Measurements from ENCODE around the gene DHODH. TPM values are rescaled to one million over a fixed set of nuclear protein-coding genes. Genes with fewer than 3 reads are reported as not detected.
A peak's percentile ranks its signal among the peaks of the same experiment; 100 is the strongest.

The DHODH gene
- total and polyA plus RNA-seq, 4 donors: 14.4 to 150 (median 79.4) TPM

DNA sequence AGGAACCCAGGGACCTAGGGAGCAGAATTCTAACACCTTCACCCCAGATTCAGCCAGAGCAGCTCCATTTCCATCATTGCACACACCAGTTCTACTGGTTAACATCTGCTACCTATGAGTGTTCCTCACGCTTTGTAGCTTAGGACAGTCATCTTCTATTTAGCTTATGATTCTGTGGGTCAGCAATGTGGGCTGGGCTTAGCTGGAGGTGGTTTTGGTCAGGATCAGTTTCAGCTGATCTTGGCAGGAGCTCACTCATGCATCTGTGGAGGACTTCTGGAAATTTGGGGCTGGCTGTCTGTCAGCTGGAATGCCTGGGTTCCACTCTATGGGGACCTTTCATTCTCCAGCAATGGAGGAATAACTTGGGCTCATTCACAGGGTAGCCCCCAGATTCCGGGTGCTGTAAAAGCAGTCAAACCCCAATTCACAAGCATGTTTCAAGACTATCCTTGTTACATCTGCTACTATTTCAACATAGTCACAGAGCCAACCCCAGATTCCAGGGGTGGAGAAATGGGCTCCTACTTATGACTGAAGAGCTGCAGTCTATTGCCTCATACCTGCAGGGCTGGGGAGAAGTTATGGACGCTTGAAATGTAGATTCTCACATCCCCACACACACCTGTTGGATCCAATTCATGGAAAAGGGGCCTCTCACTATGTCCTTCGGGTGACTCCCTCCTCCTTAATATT is 42.4 kb downstream of the DHODH start:
- Histone ChIP-seq H3K4me3 (ENCODE audit: low read depth in 1 of 3, low read length in 3 of 3) (peak overlapping the region in 1 of 3 donors; percentile 24), H3K27ac (ENCODE audit: low read depth in 1 of 2, low read length in 2 of 2) (peak overlapping the region; percentile 74 to 84)

More for the DNA sequence above, 42.4 kb downstream of the DHODH start:
- no peak for DNase-seq (ENCODE audit: low spot score)
- peaks cover 0 to 2% (median 0%) of the 10 kb centered on the region in 4 donors for H3K9me3 ChIP-seq (ENCODE audit: control insufficient read depth in 4 of 4, low read length in 3 of 4)
- H3K27me3 ChIP-seq (ENCODE audit: control insufficient read depth in 4 of 4, insufficient read depth in 4 of 4, low read length in 3 of 4): no peaks in the 10 kb centered on the region
- 48% methylated on average over 4 of the region's 4 CpGs for WGBS
- TF ChIP-seq RAD21 (IDR thresholded peaks at IDR 0.05) (peak in 1 of 2 donors; percentile 10), YY1 (IDR thresholded peaks at IDR 0.05) (peak; percentile 78), EGR1 (IDR thresholded peaks at IDR 0.05; ENCODE audit: low read depth in 2 of 2) (no peak), HNF4A (conservative IDR thresholded peaks at IDR 0.05) (peak; percentile 34 to 58), TAF1 (conservative IDR thresholded peaks at IDR 0.05) (peak; percentile 22), HNF4G (IDR thresholded peaks at IDR 0.05) (no peak), NR2F2 (IDR thresholded peaks at IDR 0.05) (no peak), JUND (IDR thresholded peaks at IDR 0.05) (peak; percentile 10 to 29), RXRA (IDR thresholded peaks at IDR 0.05) (peak; percentile 14 to 30), FOXA1 (IDR thresholded peaks at IDR 0.05) (no peak), GABPA (IDR thresholded peaks at IDR 0.05 in 1 of 2, conservative IDR thresholded peaks at IDR 0.05 in 1 of 2) (no peak), FOXA2 (IDR thresholded peaks at IDR 0.05) (no peak), SP1 (IDR thresholded peaks at IDR 0.05) (peak; percentile 51)
- TF ChIP-seq, protein P1, sequence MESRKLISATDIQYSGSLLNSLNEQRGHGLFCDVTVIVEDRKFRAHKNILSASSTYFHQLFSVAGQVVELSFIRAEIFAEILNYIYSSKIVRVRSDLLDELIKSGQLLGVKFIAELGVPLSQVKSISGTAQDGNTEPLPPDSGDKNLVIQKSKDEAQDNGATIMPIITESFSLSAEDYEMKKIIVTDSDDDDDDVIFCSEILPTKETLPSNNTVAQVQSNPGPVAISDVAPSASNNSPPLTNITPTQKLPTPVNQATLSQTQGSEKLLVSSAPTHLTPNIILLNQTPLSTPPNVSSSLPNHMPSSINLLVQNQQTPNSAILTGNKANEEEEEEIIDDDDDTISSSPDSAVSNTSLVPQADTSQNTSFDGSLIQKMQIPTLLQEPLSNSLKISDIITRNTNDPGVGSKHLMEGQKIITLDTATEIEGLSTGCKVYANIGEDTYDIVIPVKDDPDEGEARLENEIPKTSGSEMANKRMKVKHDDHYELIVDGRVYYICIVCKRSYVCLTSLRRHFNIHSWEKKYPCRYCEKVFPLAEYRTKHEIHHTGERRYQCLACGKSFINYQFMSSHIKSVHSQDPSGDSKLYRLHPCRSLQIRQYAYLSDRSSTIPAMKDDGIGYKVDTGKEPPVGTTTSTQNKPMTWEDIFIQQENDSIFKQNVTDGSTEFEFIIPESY (IDR thresholded peaks at IDR 0.05): no peak
- TF ChIP-seq, protein P2, sequence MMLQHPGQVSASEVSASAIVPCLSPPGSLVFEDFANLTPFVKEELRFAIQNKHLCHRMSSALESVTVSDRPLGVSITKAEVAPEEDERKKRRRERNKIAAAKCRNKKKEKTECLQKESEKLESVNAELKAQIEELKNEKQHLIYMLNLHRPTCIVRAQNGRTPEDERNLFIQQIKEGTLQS (IDR thresholded peaks at IDR 0.05): peak; percentile 68
- TF ChIP-seq, protein P3, sequence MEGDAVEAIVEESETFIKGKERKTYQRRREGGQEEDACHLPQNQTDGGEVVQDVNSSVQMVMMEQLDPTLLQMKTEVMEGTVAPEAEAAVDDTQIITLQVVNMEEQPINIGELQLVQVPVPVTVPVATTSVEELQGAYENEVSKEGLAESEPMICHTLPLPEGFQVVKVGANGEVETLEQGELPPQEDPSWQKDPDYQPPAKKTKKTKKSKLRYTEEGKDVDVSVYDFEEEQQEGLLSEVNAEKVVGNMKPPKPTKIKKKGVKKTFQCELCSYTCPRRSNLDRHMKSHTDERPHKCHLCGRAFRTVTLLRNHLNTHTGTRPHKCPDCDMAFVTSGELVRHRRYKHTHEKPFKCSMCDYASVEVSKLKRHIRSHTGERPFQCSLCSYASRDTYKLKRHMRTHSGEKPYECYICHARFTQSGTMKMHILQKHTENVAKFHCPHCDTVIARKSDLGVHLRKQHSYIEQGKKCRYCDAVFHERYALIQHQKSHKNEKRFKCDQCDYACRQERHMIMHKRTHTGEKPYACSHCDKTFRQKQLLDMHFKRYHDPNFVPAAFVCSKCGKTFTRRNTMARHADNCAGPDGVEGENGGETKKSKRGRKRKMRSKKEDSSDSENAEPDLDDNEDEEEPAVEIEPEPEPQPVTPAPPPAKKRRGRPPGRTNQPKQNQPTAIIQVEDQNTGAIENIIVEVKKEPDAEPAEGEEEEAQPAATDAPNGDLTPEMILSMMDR (IDR thresholded peaks at IDR 0.05; ENCODE audit: low read depth, low read length, missing input control): no peak
- TF ChIP-seq, protein P4, sequence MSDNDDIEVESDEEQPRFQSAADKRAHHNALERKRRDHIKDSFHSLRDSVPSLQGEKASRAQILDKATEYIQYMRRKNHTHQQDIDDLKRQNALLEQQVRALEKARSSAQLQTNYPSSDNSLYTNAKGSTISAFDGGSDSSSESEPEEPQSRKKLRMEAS (IDR thresholded peaks at IDR 0.05): peak; percentile 13
- TF ChIP-seq, protein P5, sequence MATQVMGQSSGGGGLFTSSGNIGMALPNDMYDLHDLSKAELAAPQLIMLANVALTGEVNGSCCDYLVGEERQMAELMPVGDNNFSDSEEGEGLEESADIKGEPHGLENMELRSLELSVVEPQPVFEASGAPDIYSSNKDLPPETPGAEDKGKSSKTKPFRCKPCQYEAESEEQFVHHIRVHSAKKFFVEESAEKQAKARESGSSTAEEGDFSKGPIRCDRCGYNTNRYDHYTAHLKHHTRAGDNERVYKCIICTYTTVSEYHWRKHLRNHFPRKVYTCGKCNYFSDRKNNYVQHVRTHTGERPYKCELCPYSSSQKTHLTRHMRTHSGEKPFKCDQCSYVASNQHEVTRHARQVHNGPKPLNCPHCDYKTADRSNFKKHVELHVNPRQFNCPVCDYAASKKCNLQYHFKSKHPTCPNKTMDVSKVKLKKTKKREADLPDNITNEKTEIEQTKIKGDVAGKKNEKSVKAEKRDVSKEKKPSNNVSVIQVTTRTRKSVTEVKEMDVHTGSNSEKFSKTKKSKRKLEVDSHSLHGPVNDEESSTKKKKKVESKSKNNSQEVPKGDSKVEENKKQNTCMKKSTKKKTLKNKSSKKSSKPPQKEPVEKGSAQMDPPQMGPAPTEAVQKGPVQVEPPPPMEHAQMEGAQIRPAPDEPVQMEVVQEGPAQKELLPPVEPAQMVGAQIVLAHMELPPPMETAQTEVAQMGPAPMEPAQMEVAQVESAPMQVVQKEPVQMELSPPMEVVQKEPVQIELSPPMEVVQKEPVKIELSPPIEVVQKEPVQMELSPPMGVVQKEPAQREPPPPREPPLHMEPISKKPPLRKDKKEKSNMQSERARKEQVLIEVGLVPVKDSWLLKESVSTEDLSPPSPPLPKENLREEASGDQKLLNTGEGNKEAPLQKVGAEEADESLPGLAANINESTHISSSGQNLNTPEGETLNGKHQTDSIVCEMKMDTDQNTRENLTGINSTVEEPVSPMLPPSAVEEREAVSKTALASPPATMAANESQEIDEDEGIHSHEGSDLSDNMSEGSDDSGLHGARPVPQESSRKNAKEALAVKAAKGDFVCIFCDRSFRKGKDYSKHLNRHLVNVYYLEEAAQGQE (IDR thresholded peaks at IDR 0.05): peak; percentile 17
- H3K36me3 ChIP-seq (ENCODE audit: control insufficient read depth in 4 of 4, insufficient read depth in 3 of 4, low read depth in 1 of 4, low read length in 3 of 4): peaks cover 2 to 6% (median 2%) of the 10 kb centered on the region in 4 donors
- H3K4me1 ChIP-seq (ENCODE audit: control insufficient read depth in 4 of 4, insufficient read depth in 4 of 4, low read length in 3 of 4): peaks cover 7 to 41% (median 36%) of the 10 kb centered on the region in 4 donors
- no peak overlapping the region for H3K9ac ChIP-seq (ENCODE audit: low read depth in 1 of 2, low read length in 2 of 2)

Data from liver (tissue), 9 donors.